Suppressor macrophage treated with lipopolysaccharide for 4 hours (primary cell): ENCODE measurements around the gene SPPL2C.

Experiments used
- DNase-seq: peaks from one replicate; pipeline ENCODE4 v3.0.0-alpha.2; 2020

The SPPL2C gene

GRCh38 chr17:45844695-45845375 lies at the start of gene SPPL2C:
Gene SPPL2C (plus strand): TSS chr17:45844881. CDS start chr17:45844907, 26 bp downstream.
- DNase-seq: no peak

- no peak for DNase-seq
Observed at GRCh38 chr17:45800816-45801215, 43.9 kb upstream of the SPPL2C start.

- DNase-seq: no peak
Observed at GRCh38 chr17:45801421-45801820, 43.3 kb upstream of the SPPL2C start.

- no peak for DNase-seq
Observed at GRCh38 chr17:45808845-45809244, 35.8 kb upstream of the SPPL2C start.

GRCh38 chr17:45809499-45809898 lies 35.2 kb upstream of the SPPL2C start:
- DNase-seq: no peak

GRCh38 chr17:45812102-45812501 lies 32.6 kb upstream of the SPPL2C start:
- no peak for DNase-seq

GRCh38 chr17:45813048-45813725 lies 31.5 kb upstream of the SPPL2C start:
- DNase-seq: no peak

- DNase-seq: no peak
Observed at GRCh38 chr17:45814622-45815606, 29.8 kb upstream of the SPPL2C start.

GRCh38 chr17:45815752-45816151 lies 28.9 kb upstream of the SPPL2C start:
- DNase-seq: no peak

GRCh38 chr17:45818041-45818440 lies 26.6 kb upstream of the SPPL2C start:
- DNase-seq: no peak

- DNase-seq: no peak
Observed at GRCh38 chr17:45818699-45819098, 26.0 kb upstream of the SPPL2C start.

- DNase-seq: no peak
Observed at GRCh38 chr17:45819632-45820031, 25.0 kb upstream of the SPPL2C start.

- no peak for DNase-seq
Observed at GRCh38 chr17:45820052-45820780, 24.5 kb upstream of the SPPL2C start.

- no peak for DNase-seq
Observed at GRCh38 chr17:45821147-45821546, 23.5 kb upstream of the SPPL2C start.

- DNase-seq: no peak
Observed at GRCh38 chr17:45823598-45823997, 21.1 kb upstream of the SPPL2C start.

- DNase-seq: no peak
Observed at GRCh38 chr17:45824475-45824874, 20.2 kb upstream of the SPPL2C start.

GRCh38 chr17:45824901-45825492 lies 19.7 kb upstream of the SPPL2C start:
- DNase-seq: no peak

- DNase-seq: no peak
Observed at GRCh38 chr17:45825792-45826191, 18.9 kb upstream of the SPPL2C start.

GRCh38 chr17:45826919-45827588 lies 17.6 kb upstream of the SPPL2C start:
- DNase-seq: no peak

- no peak for DNase-seq
Observed at GRCh38 chr17:45828171-45828570, 16.5 kb upstream of the SPPL2C start.

GRCh38 chr17:45828582-45829133 lies 16.0 kb upstream of the SPPL2C start:
- DNase-seq: no peak
